ENCODE measurements around the gene TECR.

DNA sequence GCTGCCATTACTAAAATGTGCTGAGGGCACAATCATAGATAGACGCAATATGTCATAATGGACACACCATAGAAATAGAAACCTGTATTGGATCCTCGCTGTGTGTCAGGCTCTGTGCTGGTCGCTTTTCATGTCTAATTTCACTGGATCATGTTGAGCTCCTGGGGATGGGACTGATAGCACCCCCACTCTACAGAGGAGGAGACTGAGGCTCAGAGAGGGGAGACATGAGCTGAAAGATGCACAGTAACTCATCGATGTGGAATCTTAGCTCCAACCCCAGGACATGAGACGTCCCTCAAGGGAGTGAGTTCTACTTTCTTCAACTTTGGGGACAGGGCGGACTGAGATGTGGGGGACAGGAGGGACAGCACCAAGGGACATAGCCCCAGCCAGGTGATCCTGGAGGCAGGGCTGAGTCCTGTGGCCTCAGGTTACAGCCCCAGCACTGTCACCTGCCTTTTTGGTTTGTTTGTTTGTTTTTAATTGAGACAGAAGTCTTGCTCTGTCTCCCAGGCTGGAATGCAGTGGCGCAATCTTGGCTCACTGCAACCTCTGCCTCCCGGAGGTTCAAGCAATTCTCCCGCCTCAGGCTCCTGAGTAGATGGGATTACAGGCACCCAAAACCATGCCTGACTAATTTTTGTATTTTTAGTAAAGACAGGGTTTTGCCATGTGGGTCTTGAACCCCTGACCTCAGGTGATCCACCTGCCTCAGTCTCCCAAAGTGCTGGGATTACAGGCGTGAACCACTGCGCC is 26.9 kb upstream of the TECR start:
- TF ChIP-seq, protein P1, sequence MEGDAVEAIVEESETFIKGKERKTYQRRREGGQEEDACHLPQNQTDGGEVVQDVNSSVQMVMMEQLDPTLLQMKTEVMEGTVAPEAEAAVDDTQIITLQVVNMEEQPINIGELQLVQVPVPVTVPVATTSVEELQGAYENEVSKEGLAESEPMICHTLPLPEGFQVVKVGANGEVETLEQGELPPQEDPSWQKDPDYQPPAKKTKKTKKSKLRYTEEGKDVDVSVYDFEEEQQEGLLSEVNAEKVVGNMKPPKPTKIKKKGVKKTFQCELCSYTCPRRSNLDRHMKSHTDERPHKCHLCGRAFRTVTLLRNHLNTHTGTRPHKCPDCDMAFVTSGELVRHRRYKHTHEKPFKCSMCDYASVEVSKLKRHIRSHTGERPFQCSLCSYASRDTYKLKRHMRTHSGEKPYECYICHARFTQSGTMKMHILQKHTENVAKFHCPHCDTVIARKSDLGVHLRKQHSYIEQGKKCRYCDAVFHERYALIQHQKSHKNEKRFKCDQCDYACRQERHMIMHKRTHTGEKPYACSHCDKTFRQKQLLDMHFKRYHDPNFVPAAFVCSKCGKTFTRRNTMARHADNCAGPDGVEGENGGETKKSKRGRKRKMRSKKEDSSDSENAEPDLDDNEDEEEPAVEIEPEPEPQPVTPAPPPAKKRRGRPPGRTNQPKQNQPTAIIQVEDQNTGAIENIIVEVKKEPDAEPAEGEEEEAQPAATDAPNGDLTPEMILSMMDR (IDR thresholded peaks at IDR 0.05), result no peak
- no peak for TF ChIP-seq POLR2A (IDR thresholded peaks at IDR 0.05)

Measured in lower leg skin (tissue), 3 donors.